NK-92 (cell line): ENCODE results near the gene ZNF630.
"Not testable (repeated sequence)": the region's sequence is repeated elsewhere in the genome, so short reads cannot be mapped to it uniquely, and the experiment has no call there.

Experiments
- DNase-seq: peaks from one replicate; lab custom pipeline; 2025; ENCODE audit not compliant: unreplicated experiment; lab: John Stamatoyannopoulos, UW

ZNF630 gene

DNA sequence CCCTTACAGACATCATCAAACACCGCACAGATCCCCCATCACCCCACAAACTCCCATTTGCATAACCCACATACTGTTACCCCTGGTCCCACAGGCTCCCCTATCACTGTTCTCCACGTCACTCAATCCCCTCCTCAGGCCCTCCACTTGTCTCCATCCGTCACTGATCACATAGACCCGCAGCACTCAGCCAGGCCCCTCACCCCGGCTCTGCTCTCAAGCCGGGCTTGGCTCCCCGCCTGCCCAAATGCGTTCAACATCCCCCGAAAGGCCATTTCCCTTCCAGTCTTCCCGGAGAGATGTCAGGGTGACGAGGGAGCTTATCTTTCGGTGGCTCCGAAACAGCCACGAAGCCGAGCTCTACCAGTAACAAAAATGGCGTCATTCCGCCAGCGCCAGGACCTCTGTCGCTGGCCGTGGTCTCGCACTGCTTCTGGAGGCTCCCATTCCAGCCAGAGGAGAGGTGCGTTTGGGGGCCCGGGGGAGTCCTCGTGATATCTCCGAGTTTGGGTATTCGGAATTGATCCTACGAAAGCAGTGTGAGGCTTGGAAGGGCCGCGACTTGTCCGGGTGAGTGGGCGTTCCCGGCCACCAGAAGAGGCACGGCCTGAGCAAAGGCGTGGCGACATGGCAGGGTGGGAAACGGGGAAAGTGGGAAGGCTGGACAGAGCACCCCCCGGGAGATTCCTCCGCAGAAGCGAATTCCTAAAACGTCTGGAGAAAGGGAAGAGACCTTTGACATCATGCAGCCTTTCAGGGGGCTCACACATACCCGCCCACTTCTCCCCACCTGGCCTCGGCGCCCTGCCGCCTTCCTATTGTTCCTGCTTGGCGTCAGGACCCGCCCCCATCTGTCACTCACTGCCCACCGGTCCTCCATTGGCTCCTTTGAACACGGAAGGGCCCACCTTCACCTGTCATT lies at the start of gene ZNF630:
Gene ZNF630 (minus strand): TSS at position 577 of the 922 bp plus-strand sequence. CDS start 4,754 bp downstream, outside the sequence.
- no peak for DNase-seq

DNA sequence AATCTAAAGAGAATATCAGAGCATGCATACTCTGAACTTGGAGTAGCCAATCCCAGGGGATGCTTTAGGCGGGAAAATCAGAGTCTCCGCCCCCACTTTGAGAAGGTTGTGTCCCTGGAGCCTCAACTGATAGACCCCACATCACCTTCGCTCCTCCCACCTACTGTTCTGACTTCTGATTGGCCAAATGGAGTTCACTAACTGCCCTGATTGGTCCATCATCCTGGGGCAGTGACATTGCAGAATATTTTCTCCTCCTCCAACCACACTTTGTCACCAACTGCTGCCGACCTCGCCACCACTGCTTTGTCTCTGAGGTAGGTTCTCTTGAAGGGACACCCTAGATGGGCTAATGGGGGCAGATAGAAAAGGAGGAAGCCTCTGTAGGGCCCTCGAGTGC lies 36.3 kb upstream of the ZNF630 start:
- DNase-seq = no peak

DNA sequence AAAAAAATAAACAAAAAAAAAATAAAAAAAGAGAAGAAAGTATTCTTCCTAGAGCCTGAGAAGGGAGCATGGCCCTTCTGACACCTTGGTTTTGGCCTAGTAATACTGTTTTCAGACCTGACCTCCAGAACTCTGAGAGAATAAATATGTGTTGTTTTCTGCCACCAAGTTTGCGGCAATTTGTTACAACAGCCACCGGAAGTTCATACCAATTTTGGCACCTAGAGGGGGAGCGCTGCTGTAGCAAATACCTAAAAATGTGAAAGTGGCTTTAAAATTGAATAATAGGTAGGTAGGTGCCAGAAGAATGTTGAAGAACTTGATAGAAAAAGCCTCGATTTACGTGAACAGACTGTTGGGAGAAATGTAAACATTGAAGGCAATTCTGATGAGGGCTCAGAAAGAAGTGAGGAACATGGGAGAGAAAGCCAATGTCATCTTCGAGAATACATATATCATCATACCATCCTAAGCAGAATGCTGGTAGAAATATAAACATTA lies 31.5 kb upstream of the ZNF630 start:
- DNase-seq = no peak

DNA sequence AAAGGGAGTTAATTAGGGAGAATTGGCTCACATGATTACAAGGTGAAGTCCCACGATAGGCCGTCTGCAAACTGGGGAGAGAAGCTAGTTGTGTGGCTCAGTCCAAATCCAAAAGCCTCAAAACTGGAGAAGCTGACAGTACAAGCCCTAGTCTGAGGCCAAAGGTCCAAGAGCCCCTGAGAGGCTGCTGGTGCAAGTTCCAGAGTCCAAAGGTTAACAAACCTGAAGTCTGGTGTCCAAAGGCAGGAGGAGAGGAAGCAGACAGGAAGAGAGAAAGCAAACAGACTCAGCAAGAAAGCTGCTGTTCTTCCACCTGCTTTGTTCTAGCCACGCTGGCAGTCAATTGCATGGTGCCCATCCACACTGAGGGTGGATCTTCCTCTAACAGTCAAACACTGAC lies 30.0 kb upstream of the ZNF630 start:
- DNase-seq = no peak

DNA sequence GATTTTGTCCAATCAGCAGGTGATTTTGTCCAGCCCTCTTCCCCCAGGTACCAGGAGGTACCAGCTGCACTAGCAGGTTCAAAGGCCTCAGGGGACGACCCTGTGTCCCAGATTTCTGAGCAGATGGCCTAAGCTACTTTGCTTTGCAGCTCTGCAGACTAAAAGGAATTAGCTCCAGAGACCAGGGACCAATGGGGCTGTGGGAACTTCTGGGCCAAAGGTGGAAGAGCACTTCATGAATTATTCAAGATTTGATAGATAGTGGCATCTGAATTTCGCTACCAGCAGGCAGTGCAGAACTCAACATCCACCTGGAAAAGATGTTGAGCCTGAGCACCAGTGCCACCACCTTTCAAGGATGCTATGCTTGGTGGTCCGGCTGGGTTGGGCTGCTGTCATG lies 21.1 kb upstream of the ZNF630 start:
- DNase-seq = not testable (repeated sequence)

DNA sequence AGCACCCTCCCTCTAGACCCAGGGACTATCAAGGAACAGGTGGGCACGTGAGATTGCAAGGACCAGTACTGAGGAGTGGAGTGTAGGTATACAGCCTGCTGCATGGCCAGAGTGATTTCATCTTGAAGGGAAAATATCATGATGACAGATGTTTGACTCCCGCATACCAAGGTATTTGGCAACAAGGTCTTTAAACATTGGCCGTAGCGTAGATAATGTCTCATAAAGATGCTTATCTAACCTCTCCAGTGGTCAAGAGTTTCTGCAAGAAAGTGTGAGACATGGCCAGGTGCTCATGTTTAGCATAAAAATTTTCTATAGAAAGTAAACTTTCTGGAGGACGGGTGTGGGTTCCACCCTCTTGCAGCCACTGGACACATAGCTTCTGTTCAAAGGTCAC lies 18.7 kb upstream of the ZNF630 start:
- DNase-seq = no peak

DNA sequence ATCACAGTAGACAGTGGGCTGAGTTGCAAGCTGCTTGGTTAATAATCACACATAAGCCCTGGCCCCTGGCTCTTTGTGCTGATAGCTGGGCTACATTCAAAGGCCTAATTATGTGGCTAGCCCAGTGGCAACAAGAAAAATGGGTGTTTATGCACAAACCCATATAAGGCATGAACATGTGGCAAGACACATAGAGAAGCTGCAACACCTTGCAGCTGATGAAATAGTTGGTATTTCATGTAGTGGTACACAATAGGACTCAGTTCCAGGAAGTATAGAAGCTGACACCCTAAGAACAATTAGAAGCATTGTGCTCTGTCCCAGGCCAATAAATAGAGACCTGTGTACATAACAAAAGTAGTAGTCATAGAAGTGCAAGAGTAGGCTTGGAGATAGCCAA lies 14.6 kb upstream of the ZNF630 start:
- no peak for DNase-seq

DNA sequence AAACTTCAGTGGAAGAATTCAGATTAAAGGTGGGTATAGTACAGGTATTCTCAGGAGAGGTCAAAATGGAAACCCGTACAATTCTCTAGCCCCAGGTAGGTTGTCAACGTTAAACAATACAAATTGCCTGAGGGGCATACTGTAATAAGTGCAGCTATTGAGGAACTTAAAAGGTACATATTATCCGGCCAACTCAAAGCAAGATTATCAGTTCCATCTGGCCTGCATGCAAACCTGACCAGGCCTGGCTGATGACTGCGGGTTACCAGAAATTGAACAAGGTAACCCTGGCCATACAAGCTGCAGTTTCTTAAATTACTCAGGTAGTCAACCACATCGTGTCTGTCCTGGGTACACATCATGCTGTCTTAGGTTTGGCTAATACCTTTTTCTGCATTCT lies 12.3 kb upstream of the ZNF630 start:
- DNase-seq = no peak

DNA sequence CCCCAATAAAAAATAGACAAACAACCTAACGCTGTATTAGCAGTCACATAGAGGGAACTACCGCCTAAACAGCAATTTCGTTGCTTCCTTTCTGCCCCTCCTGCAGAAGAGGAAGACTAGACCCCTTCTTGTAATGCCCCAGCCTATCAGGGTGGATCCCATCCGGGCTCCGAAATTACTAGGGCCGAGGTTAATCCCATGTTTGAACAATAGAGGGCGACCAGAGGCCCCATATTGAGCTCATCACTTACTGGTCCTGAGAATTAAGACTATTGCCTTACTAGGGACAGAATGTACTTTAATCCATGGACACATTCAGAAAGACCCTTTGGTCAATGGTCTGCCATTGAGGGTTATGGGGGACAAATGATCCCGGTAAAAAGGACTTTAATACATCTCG lies 11.8 kb upstream of the ZNF630 start:
- DNase-seq = no peak

DNA sequence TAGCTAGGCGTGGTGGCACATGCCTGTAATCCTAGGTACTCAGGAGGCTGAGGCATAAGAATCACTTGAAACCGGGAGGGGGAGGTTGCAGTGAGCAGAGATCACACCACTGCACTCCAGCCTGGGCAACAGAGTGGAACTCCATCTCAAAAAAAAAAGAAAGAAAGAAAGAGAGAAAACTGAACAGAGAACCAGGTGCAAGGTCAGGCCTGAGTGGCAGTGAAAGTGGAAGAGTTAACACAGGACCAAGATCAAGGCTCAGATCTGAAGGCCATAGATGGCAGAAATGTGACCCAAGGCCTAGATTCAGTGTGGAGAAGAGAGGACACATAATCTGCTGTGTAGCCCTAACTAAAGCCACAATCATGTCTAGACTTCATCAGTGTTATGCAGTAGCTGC lies 4.9 kb upstream of the ZNF630 start:
- DNase-seq = no peak

DNA sequence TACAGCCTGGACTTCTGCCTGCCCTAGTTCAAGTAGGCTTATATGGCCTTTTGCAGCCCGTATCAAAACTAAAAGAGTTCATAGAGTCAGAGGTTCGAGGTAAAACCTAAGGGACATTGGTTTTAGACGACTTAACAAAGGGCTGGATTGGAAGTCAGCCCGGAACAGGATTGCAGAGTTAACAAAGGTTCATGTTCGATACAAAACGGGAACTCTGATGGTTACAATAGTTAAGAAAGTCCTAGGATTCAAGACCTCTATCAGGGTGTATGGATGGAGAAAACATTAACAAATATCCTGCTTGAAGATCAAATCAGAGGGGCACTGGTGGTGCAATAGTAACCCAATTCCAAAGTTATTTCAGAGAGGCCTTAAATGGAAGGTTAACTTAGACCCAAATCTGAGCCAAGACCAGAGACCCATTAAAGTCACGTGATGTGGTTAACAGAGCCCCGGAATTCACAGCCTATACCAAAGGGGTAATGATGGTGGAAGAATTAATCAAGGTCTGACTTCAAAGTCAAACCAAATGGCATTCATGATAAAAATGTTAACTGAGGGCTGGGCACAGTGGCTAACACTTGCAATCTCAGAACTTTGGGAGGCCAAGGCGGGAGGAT lies 656 bp upstream of the ZNF630 start:
- DNase-seq = no peak

DNA sequence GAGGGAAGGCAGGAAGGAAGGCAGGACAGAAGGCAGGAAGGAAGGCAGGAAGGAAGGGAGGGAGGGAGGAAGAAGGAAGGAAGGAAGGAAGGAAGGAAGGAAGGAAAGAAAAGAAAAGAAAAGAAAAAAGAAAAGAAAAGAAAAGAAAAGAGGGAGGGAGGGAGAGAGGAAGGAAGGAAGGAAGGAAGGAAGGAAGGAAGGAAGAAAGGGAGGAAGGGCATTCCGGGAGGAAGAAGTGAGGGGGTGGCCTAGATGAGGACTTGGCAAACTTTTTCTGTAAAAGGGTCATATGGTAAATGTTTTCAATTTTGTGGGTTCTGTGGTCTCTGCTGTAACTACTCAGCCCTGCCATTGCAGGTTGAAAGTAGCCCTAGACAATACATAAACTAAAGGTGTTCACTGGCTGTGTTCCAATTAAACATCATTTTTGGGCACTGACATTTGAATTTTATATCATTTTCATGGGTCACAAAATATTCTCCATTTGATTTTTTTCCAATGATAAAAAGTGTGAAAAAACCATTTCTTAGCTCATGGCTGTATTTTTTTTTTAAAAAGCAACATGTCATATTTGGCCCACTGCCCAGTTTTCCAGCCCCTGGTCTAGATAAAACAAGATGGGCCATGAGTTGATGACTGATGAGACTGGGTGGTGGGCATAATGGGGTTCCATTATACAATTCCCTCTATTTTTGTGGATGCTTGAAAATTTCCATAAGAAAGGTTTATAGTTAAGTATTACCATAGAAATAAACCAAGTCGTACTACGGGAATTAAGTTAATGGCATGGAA lies 3.1 kb downstream of the ZNF630 start:
- no peak for DNase-seq

DNA sequence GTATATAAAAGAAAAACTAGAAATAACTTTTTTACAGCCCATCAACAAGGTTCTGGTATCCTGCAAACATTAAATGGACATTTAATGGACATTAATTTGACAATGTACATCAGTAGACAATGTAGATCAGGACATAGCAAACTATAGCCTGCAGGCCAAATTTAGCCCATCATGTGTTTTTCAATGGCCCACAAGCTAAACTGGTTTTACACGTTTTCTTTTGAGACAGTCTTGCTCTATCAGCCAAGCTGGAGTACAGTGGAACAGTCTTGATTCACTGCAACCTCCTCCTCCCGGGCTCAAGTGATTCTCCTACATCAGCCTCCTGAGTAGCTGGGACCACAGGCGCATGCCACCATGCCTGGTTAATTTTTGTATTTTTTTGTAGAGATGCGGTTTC lies 7.2 kb downstream of the ZNF630 start:
- no peak for DNase-seq

DNA sequence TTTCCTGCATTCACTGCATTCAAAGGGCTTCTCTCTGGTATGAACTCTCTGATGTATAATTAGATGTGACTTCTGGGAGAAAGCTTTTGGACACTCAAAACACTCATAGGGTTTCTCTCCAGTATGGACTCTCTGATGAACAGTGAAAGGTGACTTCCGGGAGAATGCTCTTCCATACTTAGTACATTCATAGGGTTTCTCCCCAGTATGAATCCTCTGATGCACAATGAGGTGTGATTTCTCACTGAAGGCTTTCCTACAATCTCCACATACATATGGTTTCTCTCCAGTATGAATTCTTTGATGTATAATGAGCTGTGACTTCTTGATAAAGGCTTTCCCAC lies 12.2 kb downstream of the ZNF630 start:
- DNase-seq = no peak

DNA sequence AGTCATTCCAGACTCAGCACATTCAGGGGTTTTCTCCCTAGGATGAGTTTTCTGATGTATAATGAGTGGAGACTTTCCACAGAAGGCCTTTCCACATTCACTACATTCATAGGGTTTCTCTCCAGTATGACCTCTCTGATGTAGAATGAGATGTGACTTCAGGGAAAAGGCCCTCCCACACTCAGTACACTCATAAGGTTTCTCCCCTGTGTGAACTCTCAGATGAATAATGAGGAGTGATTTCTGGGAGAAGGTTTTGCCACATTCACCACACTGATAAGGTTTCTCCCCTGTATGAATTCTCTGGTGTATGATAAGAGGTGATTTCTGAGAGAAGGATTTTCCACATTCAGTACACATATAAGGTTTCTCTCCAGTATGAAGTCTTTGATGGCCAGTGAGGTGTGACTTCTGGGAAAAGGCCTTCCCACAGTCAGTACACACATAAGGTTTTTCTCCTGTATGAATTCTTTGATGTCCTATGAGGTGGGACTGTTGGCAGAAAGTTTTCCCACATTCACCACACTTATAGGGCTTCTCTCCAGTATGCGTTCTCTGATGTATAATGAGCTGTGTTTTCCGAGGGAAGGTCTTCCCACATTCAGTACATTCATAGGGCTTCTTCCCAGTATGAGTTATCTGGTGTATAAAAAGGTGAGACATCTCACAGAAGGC lies 12.7 kb downstream of the ZNF630 start:
- no peak for DNase-seq

DNA sequence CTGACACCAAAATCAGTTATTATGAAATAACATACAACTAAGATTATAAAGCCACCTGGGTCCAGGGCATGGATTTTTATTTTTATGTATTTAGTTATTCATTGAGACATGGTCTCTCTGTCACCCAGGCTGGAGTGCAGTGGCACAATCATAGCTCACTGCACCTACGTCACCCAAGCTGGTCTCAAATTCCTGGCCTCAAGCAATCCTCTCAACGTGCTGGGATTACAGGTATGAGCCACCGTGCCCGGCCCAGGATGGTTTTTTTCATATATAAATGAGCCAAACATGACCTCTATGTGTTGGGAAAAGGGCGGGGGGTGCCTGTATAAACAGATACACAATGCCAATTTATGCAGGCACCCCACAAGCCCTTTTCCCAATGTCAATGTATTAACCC lies 24.6 kb downstream of the ZNF630 start:
- DNase-seq = no peak

DNA sequence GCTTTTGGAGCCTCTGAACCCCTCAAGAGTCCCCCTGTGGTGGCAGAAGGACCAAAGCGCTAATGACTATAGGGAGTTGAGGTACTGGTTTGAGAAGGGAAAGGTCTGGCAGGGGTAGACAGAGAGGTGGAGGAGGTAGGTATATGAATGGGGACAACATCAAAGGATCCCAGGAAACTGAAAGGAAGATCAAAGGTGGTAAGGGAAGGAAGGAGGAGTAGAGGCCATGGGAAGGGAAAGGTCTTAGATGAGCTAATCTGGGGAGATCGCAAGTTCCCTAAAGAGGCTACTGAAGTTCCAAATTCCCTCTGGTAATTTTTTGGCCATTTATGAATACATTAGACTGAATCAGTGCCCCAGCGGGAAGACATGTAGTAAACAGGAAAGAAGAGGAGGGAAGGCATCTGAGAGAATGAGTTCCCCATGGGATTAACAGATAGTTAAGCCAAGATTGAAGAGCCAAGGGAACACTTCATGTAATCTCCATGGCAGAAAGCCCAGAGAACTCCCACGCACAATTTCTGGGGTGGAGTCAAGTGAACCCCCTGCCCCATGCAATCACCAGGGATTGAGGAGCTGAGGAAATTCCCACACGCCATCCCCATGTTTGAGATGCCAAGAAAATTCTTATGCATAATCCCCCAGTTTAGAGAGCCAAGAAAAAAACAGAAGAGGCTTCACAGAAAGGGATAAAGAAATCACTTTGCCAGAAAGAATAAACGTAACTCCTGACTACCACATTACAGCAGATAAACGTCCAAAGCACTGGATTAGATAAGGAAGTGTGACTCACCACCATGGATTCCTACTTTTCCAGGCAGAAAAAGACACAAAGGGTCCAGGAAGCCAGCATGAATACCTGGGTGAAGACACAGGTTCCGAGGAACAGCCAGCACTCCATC lies 25.8 kb downstream of the ZNF630 start:
- DNase-seq = no peak

DNA sequence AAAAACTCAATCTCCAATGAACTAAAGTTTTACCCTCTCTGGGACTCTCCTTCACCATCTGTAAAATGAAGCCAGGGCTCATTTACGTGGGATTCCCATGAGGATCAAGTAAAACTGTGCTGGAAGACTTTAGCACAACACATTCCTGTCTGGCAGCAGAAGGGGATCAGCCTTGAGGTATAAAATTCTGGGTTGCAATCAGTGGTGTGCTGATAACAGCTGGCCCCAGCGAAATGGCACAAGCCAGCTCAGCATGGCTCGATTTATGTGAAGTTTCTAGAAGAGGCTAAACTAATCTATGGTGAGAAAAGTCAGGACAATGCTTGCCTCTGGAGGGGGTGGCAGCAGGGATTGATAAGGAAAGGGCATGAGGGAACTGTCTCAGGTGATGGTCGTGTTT lies 28.4 kb downstream of the ZNF630 start:
- no peak for DNase-seq

DNA sequence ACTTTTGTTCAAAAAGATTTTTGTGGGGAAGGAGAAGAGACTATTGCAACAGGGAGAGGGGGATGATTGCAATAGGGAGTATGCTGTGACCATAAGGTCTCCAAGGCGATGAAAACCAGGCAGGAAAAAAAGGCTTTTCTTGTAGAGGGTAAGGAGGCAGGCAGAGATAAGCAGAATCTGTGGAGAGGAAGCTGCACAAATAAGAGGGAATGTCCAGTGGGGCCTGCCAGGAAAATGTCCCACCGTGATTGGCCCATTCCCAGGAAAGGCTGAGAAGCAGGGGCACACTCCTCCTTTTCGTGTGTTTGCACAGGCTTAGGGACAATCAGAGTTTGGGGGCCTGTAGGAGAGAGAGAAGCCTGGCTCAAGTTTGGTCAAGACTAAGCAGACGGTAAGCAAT lies 35.5 kb downstream of the ZNF630 start:
- DNase-seq = no peak

DNA sequence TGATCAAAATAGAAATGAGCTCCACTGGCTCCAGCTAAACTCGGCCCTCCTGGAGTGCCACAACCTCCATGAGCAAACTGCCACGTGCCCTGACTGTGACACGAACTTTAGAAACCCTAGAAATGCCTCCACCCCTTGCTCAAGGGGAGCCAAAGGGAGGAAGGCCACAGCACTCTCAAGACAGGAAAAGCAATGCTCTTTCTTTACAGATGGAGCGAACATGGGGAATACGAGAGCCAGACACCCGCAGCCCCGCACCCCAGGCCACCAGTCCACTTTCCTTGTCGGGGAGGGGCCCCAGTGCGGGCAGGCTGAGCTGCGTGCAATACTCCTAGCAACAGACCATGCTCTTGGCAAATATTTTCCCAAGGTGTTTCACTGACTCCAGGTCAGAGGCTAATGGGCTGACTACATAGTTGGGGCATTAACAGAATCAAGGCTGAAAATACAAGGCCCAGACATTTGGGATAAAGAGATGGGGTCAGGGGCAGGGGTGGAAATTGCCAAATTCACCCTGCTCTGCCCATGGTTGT lies 40.7 kb downstream of the ZNF630 start:
- not testable (repeated sequence) for DNase-seq
